ENCODE data around the gene DEPDC7.
"Not testable (repeated sequence)": the region's sequence is repeated elsewhere in the genome, so short reads cannot be mapped to it uniquely, and the experiment has no call there.

Gene DEPDC7

GRCh38 chr11:33015621-33016551 is at the start of gene DEPDC7:
Gene DEPDC7, plus strand, starts transcription at chr11:33015878. Its CDS starts 78 bp downstream, at chr11:33015956.
- peak; percentile 65 for DNase-seq (ENCODE audit: low read depth)

GRCh38 chr11:32968541-32968940 is 47.1 kb upstream of the DEPDC7 start:
- DNase-seq (ENCODE audit: low read depth) = no peak

- DNase-seq (ENCODE audit: low read depth) = not testable (repeated sequence)
Observed at GRCh38 chr11:32972233-32972632, 43.4 kb upstream of the DEPDC7 start.

- no peak for DNase-seq (ENCODE audit: low read depth)
Observed at GRCh38 chr11:32972781-32973180, 42.9 kb upstream of the DEPDC7 start.

- DNase-seq (ENCODE audit: low read depth) = no peak
Observed at GRCh38 chr11:32982626-32983025, 33.1 kb upstream of the DEPDC7 start.

- no peak for DNase-seq (ENCODE audit: low read depth)
Observed at GRCh38 chr11:32983506-32983905, 32.2 kb upstream of the DEPDC7 start.

- DNase-seq (ENCODE audit: low read depth) = no peak
Observed at GRCh38 chr11:32985600-32985999, 30.1 kb upstream of the DEPDC7 start.

- no peak for DNase-seq (ENCODE audit: low read depth)
Observed at GRCh38 chr11:32987851-32988250, 27.8 kb upstream of the DEPDC7 start.

- DNase-seq (ENCODE audit: low read depth) = no peak
Observed at GRCh38 chr11:32990481-32990880, 25.2 kb upstream of the DEPDC7 start.

GRCh38 chr11:32991427-32991826 is 24.3 kb upstream of the DEPDC7 start:
- DNase-seq (ENCODE audit: low read depth) = no peak

- no peak for DNase-seq (ENCODE audit: low read depth)
Observed at GRCh38 chr11:32991898-32992297, 23.8 kb upstream of the DEPDC7 start.

- DNase-seq (ENCODE audit: low read depth) = no peak
Observed at GRCh38 chr11:33000181-33000580, 15.5 kb upstream of the DEPDC7 start.

- no peak for DNase-seq (ENCODE audit: low read depth)
Observed at GRCh38 chr11:33001281-33001680, 14.4 kb upstream of the DEPDC7 start.

- no peak for DNase-seq (ENCODE audit: low read depth)
Observed at GRCh38 chr11:33001751-33002542, 13.7 kb upstream of the DEPDC7 start.

GRCh38 chr11:33005175-33005574 is 10.5 kb upstream of the DEPDC7 start:
- no peak for DNase-seq (ENCODE audit: low read depth)

- DNase-seq (ENCODE audit: low read depth) = no peak
Observed at GRCh38 chr11:33006010-33006409, 9.7 kb upstream of the DEPDC7 start.

- no peak for DNase-seq (ENCODE audit: low read depth)
Observed at GRCh38 chr11:33013755-33014154, 1.9 kb upstream of the DEPDC7 start.

- DNase-seq (ENCODE audit: low read depth) = no peak
Observed at GRCh38 chr11:33016654-33017053, 976 bp downstream of the DEPDC7 start.

GRCh38 chr11:33017478-33017877 is 1.8 kb downstream of the DEPDC7 start:
- DNase-seq (ENCODE audit: low read depth) = no peak

- DNase-seq (ENCODE audit: low read depth) = no peak
Observed at GRCh38 chr11:33017965-33018364, 2.3 kb downstream of the DEPDC7 start.

- DNase-seq (ENCODE audit: low read depth) = no peak
Observed at GRCh38 chr11:33018840-33019239, 3.2 kb downstream of the DEPDC7 start.

- no peak for DNase-seq (ENCODE audit: low read depth)
Observed at GRCh38 chr11:33021501-33021900, 5.8 kb downstream of the DEPDC7 start.

- DNase-seq (ENCODE audit: low read depth) = no peak
Observed at GRCh38 chr11:33021937-33022336, 6.3 kb downstream of the DEPDC7 start.

All from stimulated activated CD8-positive, alpha-beta memory T cell treated with anti-CD3 and anti-CD28 coated beads, Interleukin-12 subunit alpha, Interleukin-12 subunit beta, amount 100 ng/mL, for 4 hours (primary cell).